ENCODE results near the gene LRP5. TPM values are rescaled to one million over a fixed set of nuclear protein-coding genes. Genes with fewer than 3 reads are reported as not detected.

Gene LRP5
- total RNA-seq, 1 experiment from 2014 or later = 48.8 TPM

GRCh38 chr11:68438658-68439259 lies 126.4 kb downstream of the LRP5 start:
- ChIA-PET POLR2A (interaction anchor here (1.2 kb wide), 1 partner anchor 21 kb away, joined by 4 read pairs; no protein-coding TSS in a partner anchor), CTCF (no interaction called here)
- Mint-ChIP-seq H3K27ac (0 out of 2 replicates have a peak overlapping the region, but pooled peaks have one; percentile 49), H3K9me3 (no peaks in the 10 kb centered on the region), H3K4me1 (peaks cover 18% of the 10 kb centered on the region), H3K27me3 (ENCODE audit: low read depth) (no peaks in the 10 kb centered on the region), H3K4me3 (no peak overlapping the region), H3K36me3 (peaks cover 14% of the 10 kb centered on the region; the same call in 1 of the 2 replicates)
- DNase-seq (ENCODE audit: low spot score) = no peak
- no peak for ATAC-seq
- TF ChIP-seq, protein P1, sequence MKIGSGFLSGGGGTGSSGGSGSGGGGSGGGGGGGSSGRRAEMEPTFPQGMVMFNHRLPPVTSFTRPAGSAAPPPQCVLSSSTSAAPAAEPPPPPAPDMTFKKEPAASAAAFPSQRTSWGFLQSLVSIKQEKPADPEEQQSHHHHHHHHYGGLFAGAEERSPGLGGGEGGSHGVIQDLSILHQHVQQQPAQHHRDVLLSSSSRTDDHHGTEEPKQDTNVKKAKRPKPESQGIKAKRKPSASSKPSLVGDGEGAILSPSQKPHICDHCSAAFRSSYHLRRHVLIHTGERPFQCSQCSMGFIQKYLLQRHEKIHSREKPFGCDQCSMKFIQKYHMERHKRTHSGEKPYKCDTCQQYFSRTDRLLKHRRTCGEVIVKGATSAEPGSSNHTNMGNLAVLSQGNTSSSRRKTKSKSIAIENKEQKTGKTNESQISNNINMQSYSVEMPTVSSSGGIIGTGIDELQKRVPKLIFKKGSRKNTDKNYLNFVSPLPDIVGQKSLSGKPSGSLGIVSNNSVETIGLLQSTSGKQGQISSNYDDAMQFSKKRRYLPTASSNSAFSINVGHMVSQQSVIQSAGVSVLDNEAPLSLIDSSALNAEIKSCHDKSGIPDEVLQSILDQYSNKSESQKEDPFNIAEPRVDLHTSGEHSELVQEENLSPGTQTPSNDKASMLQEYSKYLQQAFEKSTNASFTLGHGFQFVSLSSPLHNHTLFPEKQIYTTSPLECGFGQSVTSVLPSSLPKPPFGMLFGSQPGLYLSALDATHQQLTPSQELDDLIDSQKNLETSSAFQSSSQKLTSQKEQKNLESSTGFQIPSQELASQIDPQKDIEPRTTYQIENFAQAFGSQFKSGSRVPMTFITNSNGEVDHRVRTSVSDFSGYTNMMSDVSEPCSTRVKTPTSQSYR (CRISPR knock-in tag; IDR thresholded peaks at IDR 0.05) = no peak
- TF ChIP-seq, protein P2, sequence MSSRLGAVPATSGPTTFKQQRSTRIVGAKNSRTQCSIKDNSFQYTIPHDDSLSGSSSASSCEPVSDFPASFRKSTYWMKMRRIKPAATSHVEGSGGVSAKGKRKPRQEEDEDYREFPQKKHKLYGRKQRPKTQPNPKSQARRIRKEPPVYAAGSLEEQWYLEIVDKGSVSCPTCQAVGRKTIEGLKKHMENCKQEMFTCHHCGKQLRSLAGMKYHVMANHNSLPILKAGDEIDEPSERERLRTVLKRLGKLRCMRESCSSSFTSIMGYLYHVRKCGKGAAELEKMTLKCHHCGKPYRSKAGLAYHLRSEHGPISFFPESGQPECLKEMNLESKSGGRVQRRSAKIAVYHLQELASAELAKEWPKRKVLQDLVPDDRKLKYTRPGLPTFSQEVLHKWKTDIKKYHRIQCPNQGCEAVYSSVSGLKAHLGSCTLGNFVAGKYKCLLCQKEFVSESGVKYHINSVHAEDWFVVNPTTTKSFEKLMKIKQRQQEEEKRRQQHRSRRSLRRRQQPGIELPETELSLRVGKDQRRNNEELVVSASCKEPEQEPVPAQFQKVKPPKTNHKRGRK (CRISPR knock-in tag; IDR thresholded peaks at IDR 0.05; ENCODE audit: borderline replicate concordance) = no peak
- TF ChIP-seq ZNF423 (CRISPR knock-in tag; IDR thresholded peaks at IDR 0.05) (no peak), IRF1 (CRISPR knock-in tag; IDR thresholded peaks at IDR 0.05) (no peak), STAT6 (CRISPR knock-in tag; conservative IDR thresholded peaks at IDR 0.05; ENCODE audit: low read depth) (no peak), ESRRA (CRISPR knock-in tag; IDR thresholded peaks at IDR 0.05; ENCODE audit: borderline replicate concordance) (no peak), ZNF263 (CRISPR knock-in tag; IDR thresholded peaks at IDR 0.05; ENCODE audit: low read depth) (no peak), ELF4 (CRISPR knock-in tag; IDR thresholded peaks at IDR 0.05; ENCODE audit: low read depth) (no peak), ZNF532 (CRISPR knock-in tag; IDR thresholded peaks at IDR 0.05; ENCODE audit: borderline replicate concordance) (no peak), SMAD3 (CRISPR knock-in tag; IDR thresholded peaks at IDR 0.05; ENCODE audit: borderline replicate concordance) (no peak), PRDM15 (CRISPR knock-in tag; IDR thresholded peaks at IDR 0.05) (no peak), RELA (CRISPR knock-in tag; IDR thresholded peaks at IDR 0.05; ENCODE audit: borderline replicate concordance) (no peak), ARID4B (CRISPR knock-in tag; IDR thresholded peaks at IDR 0.05; ENCODE audit: borderline replicate concordance) (no peak)
- TF ChIP-seq, protein P3, sequence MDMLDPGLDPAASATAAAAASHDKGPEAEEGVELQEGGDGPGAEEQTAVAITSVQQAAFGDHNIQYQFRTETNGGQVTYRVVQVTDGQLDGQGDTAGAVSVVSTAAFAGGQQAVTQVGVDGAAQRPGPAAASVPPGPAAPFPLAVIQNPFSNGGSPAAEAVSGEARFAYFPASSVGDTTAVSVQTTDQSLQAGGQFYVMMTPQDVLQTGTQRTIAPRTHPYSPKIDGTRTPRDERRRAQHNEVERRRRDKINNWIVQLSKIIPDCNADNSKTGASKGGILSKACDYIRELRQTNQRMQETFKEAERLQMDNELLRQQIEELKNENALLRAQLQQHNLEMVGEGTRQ (CRISPR knock-in tag; IDR thresholded peaks at IDR 0.05) = no peak

Data from WTC11 (cell line).